GM12878 (cell line): ENCODE measurements around the gene PCP4L1. TPM values are rescaled to one million over a fixed set of nuclear protein-coding genes. Genes with fewer than 3 reads are reported as not detected.

Source experiments
- ATAC-seq: fragments of 200-7000 bp; cut with Tn5 transposase; 3 replicates; pipeline ENCODE4 v1.9.1; 2020; ENCODE audit warnings: mild to moderate bottlenecking, moderate library complexity
- BruUV-seq: library from RNA; stranded (reverse); fragments of 400-500 nt; replicated peaks from 2 replicates; lab custom pipeline; 2021; lab: Mats Ljungman, UMichigan
- CTCF ChIA-PET: fragments of 300-600 bp; sonication (Branson Sonifier 250); formaldehyde crosslinking; extraction: SDS; loops from one replicate; lab custom pipeline; 2021; ENCODE audit warnings: inconsistent platforms; lab: Yijun Ruan, JAX
- POLR2A ChIA-PET: fragments of 350-600 bp; formaldehyde crosslinking; extraction: SDS; loops from one replicate; lab custom pipeline; 2021; ENCODE audit warnings: inconsistent platforms; lab: Charles Lee
- RAD21 ChIA-PET: fragments of 300-600 bp; sonication (Branson Sonifier 250); formaldehyde crosslinking; loops from one replicate; lab custom pipeline; 2023; ENCODE audit warnings: antibody characterized with exemption; ENCODE audit not compliant: unreplicated experiment; lab: Charles Lee
- SMC1A ChIA-PET: fragments of 300-600 bp; sonication (Branson Sonifier 250); formaldehyde crosslinking; loops from one replicate; lab custom pipeline; 2023; ENCODE audit not compliant: unreplicated experiment, uncharacterized antibody; lab: Charles Lee
- DNase-seq: peaks from one replicate; pipeline ENCODE4 v3.0.0-alpha.2; 2011; ENCODE audit warnings: low read depth, low spot score
- FAIRE-seq: peaks from 3 replicates; lab custom pipeline; 2011; peaks lifted over from hg19 to GRCh38; lab: Jason Lieb, UNC
- H2AFZ ChIP-seq: 2 replicates; pipeline ENCODE4 v1.6.0; 2011; ENCODE audit warnings: low read depth, low read length, control low read depth; ENCODE audit not compliant: control insufficient read depth
- H3K27ac ChIP-seq: 2 replicates; pipeline ENCODE4 v1.5.1; 2011; ENCODE audit warnings: control low read depth; ENCODE audit not compliant: control insufficient read depth, insufficient read depth
- H3K27me3 ChIP-seq, 2 experiments: replicated peaks in 1 of 2; 2 replicates each; pipeline versions ENCODE4 v1.6.0 to v1.6.1; 2011; ENCODE audit warnings: low read length in 1 of 2; ENCODE audit not compliant: control insufficient read depth in 2 of 2, insufficient read depth in 2 of 2
- H3K36me3 ChIP-seq, 2 experiments: 2 replicates each; pipeline ENCODE4 v1.5.1; 2011; ENCODE audit warnings: low read length in 1 of 2; ENCODE audit not compliant: control insufficient read depth in 2 of 2, insufficient read depth in 2 of 2
- H3K4me1 ChIP-seq: 2 replicates; pipeline ENCODE4 v1.6.1; 2011; ENCODE audit warnings: mild to moderate bottlenecking, low read length, moderate library complexity, mixed read lengths; ENCODE audit not compliant: control insufficient read depth, insufficient read depth
- H3K4me2 ChIP-seq: 2 replicates; pipeline ENCODE4 v1.6.0; 2011; ENCODE audit warnings: control low read depth; ENCODE audit not compliant: control insufficient read depth, insufficient read depth
- H3K4me3 ChIP-seq: fragments of 200-600 bp; sonication (generic); 2 replicates; pipeline ENCODE4 v1.5.1; 2016
- H3K79me2 ChIP-seq: 2 replicates; pipeline ENCODE4 v1.6.0; 2011; ENCODE audit warnings: low read length; ENCODE audit not compliant: control insufficient read depth, insufficient read depth
- H3K9ac ChIP-seq: 2 replicates; pipeline ENCODE4 v1.8.0; 2011; ENCODE audit warnings: low read length, control low read depth, mixed read lengths; ENCODE audit not compliant: control insufficient read depth, insufficient read depth
- H3K9me3 ChIP-seq: replicated peaks from 3 replicates; pipeline ENCODE4 v1.5.1; 2011; ENCODE audit warnings: mild to moderate bottlenecking, low read length; ENCODE audit not compliant: control insufficient read depth, insufficient read depth
- H4K20me1 ChIP-seq: 2 replicates; pipeline ENCODE4 v1.6.0; 2011; ENCODE audit not compliant: control insufficient read depth, insufficient read depth
- CTCF ChIP-seq, 3 experiments: IDR thresholded peaks in 2 of 3; conservative IDR thresholded peaks in 1 of 3; 2 replicates each; pipeline ENCODE4 v1.5.1; 2011; ENCODE audit warnings: low read depth in 3 of 3, low read length in 3 of 3, mild to moderate bottlenecking in 3 of 3, control low read depth in 2 of 3, moderate library complexity in 2 of 3, inconsistent platforms in 1 of 3, mixed read lengths in 1 of 3; ENCODE audit not compliant: control insufficient read depth in 2 of 3, insufficient read depth in 1 of 3; ENCODE audit errors: extremely low read depth in 1 of 3
- RUNX3 ChIP-seq: IDR thresholded peaks from 2 replicates; pipeline ENCODE4 v1.6.1; 2012; ENCODE audit warnings: low read length, inconsistent platforms
- TAF1 ChIP-seq: IDR thresholded peaks from 2 replicates; pipeline ENCODE4 v1.6.1; 2011; ENCODE audit warnings: mild to moderate bottlenecking, low read depth, low read length, borderline replicate concordance
- YBX1 ChIP-seq: fragments of 450-650 bp; IDR thresholded peaks from 2 replicates; pipeline ENCODE4 v1.6.1; 2016; ENCODE audit warnings: antibody characterized with exemption
- ZNF207 ChIP-seq: fragments of 450-650 bp; IDR thresholded peaks from 2 replicates; pipeline ENCODE4 v1.6.1; 2014; ENCODE audit warnings: antibody characterized with exemption, mild to moderate bottlenecking, borderline replicate concordance
- ZNF24 ChIP-seq: fragments of 450-650 bp; IDR thresholded peaks from 2 replicates; pipeline ENCODE4 v1.6.1; 2017; ENCODE audit warnings: antibody characterized with exemption, mild to moderate bottlenecking
- WGBS: methylation state at CpG from one replicate; pipeline ENCODE4 v1.1.6; 2016; ENCODE audit warnings: low lambda C conversion rate; ENCODE audit not compliant: insufficient replicate concordance, insufficient coverage; ENCODE audit errors: missing lambda C conversion rate; 5-methylcytosine and 5-hydroxymethylcytosine counted together
- in situ Hi-C: fragments of 300-500 bp; cut with MboI; formaldehyde crosslinking; loops from 9 replicates; pipeline ENCODE4 v1.14.3; 2018; ENCODE audit warnings: mixed read lengths
- intact Hi-C: fragments of 100-400 bp; cut with micrococcal nuclease; formaldehyde crosslinking; loops from one replicate; pipeline ENCODE4 v1.14.2; 2022; ENCODE audit not compliant: unreplicated experiment
- polyA plus RNA-seq, 11 experiments: library from polyadenylated mRNA; depleted of rRNA in 4 of 11; unstranded in 6 of 11; stranded (reverse) in 5 of 11; fragments of >200 nt; fragmentation: Nextera tagmentation in 4 of 11; fragmentation: Illumina TruSeq in 1 of 11; extraction: Ambion mirVana in 4 of 11; extraction: Trizol in 1 of 11; gene quantifications; 1 replicate in 1 of 11; 2 replicates in 10 of 11; pipeline versions ENCODE4 v1.2.1 to v1.2.3, GENCODE V29; 2011 to 2016; ENCODE audit warnings: inconsistent platforms in 2 of 11, missing spikeins in 2 of 11, low read depth in 1 of 11
- total RNA-seq, 4 experiments: library from RNA; depleted of rRNA in 3 of 4; stranded (reverse); fragments of >200 nt in 3 of 4; fragmentation: Illumina TruSeq in 1 of 4; extraction: Trizol in 1 of 4; gene quantifications; 2 replicates each; pipeline versions ENCODE4 v1.2.1 to v1.2.3, GENCODE V29; 2013 to 2021

Gene PCP4L1
- total and polyA plus RNA-seq, 10 of the 15 experiments (the other 5 are each of a cell fraction or from before 2014, with no cell fraction given), result 1.0 to 5.2 (median 2.8) TPM

DNA sequence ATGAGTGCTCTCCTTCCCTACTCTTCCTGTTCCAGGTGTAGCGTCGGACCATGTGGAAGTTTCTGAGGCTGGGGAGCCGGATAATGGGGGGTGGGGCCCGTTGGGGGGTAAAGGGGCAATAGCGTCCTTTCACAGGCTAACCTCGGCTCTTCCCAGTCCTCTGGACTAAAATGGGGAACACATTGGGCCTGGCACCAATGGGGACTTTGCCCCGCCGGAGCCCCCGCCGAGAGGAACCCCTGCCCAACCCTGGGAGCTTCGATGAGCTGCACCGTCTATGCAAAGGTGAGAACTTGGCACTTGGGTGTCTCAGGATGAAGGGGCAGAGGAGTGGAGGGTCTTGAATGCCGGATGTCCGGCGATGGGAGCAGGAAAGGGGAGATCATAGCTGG, 32.2 kb upstream of the PCP4L1 start:
- peak overlapping the region; percentile 83 for H3K4me3 ChIP-seq
- H3K9ac ChIP-seq, result peak overlapping the region; percentile 77
- H3K79me2 ChIP-seq, result peaks cover 10% of the 10 kb centered on the region
- BruUV-seq, result TSS peak; percentile 58
- peaks cover 3 to 4% of the 10 kb centered on the region in 2 experiments; a peak in 2 of 4 replicates for H3K36me3 ChIP-seq
- H3K4me1 ChIP-seq, result peaks cover 19% of the 10 kb centered on the region
- ChIA-PET CTCF (interaction anchor here (0.7 to 17.1 kb wide), 42 partner anchors 10 to 523 kb away, joined by 3 to 385 read pairs (median 7); partner anchors contain the start of genes B4GALT3, CFAP126, DUSP12 and FCER1G), POLR2A (interaction anchor here (0.6 to 1.6 kb wide), 13 partner anchors 15 to 156 kb away, joined by 3 to 22 read pairs (median 4); partner anchors contain the start of genes NDUFS2 and PPOX), SMC1A (interaction anchor here (0.9 to 6.3 kb wide), 31 partner anchors 10 to 515 kb away, joined by 3 to 72 read pairs (median 6); partner anchors contain the start of genes CFAP126, FCER1G, NDUFS2 and PPOX), RAD21 (interaction anchor here (1.0 to 5.0 kb wide), 30 partner anchors 10 to 1303 kb away, joined by 3 to 77 read pairs (median 14); partner anchors contain the start of genes ADAMTS4, B4GALT3, CFAP126 and FCER1G)
- no peaks in the 10 kb centered on the region for H4K20me1 ChIP-seq
- in situ Hi-C loops (loop anchor here (5.0 kb wide), 2 partner anchors 66 to 156 kb away; no protein-coding TSS in a partner anchor), intact Hi-C loops (loop anchor here (2.0 to 5.0 kb wide), 2 partner anchors 64 to 81 kb away; partner anchors contain the start of gene MPZ)
- peak overlapping the region; percentile 70 for H3K27ac ChIP-seq
- ATAC-seq (no peak), FAIRE-seq (no peak), DNase-seq (no peak)
- no peaks in the 10 kb centered on the region for H3K27me3 ChIP-seq
- WGBS, result 1% methylated on average over 15 of the region's 15 CpGs
- H3K4me2 ChIP-seq, result peak overlapping the region; percentile 95
- no peaks in the 10 kb centered on the region for H3K9me3 ChIP-seq
- TF ChIP-seq CTCF (IDR thresholded peaks at IDR 0.05 in 2 of 3, conservative IDR thresholded peaks at IDR 0.05 in 1 of 3; ENCODE audit: control insufficient read depth in 2 of 3, extremely low read depth in 1 of 3, insufficient read depth in 1 of 3, low read depth in 3 of 3, low read length in 3 of 3) (no peak), TAF1 (no peak), ZNF207 (no peak), RUNX3 (no peak), ZNF24 (no peak), YBX1 (no peak)
- H2AFZ ChIP-seq, result peak overlapping the region; percentile 98
